ENCODE results near the gene GAS2L1.
"Not testable (repeated sequence)": the region's sequence is repeated elsewhere in the genome, so short reads cannot be mapped to it uniquely, and the experiment has no call there.

GAS2L1 gene

DNA sequence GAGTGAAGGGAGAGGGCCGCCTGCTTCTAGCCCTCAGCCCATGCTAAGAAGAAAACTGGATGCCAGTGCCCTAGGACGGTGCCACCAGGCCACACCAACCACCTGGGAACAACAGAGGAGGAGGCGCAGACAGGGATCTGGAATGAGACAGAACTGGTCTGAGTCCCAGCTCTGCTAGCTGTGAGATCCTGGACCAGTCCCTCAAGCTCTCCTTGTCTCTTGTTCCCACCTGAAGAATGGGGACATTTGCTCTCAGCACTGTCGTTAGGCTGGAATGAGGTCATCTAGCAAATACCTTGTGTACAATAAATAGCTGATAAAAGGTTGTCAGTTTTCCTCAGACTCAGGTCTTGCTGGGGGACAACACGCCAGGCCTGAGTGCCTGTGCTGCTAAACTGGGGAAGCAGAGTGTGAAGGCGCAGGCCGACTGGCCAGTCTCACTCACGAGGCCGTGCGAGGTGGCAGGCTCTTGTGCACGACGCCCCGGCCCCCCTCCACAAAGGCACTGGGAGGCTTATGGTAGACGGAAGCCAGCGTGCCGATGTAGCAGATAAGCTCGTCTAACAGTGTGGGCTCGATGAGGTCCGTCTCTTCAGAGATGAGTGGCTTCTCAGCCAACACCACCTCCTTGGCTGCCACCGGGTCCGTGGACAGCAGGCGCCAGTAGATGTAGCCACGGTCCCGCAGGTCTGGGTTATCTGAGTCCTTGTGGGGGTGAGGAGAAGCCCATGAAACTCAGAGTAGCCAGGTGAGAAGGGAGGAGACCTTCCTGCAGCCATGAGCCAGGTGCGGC, 34.8 kb downstream of the GAS2L1 start:
- DNase-seq (ENCODE audit: low read depth in 1 of 2, low spot score in 1 of 2): no peak

DNA sequence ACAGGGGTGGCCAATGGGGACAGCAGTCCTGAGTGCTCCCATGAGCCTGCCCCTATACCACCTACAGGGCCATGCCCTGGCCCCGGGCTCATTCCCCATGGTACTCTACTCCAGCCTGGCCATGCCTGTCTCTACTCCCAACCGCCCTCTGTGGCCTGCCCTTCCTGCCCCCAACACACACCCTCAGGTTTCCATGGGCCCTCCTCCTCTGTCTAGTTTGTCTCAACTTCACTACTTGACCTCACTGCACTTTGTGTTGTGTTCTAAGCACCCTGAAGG, 35.3 kb downstream of the GAS2L1 start:
- DNase-seq (ENCODE audit: low read depth in 1 of 2, low spot score in 1 of 2): no peak

DNA sequence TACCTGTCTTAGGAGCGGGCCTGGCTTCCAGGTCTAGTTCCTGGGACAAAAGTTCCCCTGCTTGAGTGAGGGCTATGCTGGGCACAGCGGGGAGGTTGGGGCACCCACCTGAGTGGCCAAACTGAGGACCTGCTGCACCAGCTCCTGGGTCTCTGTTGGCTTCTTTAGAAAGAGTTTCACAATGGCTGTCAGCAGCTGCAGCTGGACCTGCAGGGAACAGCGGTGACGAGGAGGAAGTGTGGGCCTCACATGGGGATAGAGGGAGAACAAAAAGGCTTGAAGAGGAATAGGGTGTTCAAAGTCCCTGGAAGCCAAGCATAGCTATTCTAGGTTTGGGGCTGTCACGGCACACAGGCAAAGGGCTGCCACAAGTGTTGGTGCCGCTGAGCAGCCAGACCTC, 35.7 kb downstream of the GAS2L1 start:
- no peak for DNase-seq (ENCODE audit: low read depth in 1 of 2, low spot score in 1 of 2)

DNA sequence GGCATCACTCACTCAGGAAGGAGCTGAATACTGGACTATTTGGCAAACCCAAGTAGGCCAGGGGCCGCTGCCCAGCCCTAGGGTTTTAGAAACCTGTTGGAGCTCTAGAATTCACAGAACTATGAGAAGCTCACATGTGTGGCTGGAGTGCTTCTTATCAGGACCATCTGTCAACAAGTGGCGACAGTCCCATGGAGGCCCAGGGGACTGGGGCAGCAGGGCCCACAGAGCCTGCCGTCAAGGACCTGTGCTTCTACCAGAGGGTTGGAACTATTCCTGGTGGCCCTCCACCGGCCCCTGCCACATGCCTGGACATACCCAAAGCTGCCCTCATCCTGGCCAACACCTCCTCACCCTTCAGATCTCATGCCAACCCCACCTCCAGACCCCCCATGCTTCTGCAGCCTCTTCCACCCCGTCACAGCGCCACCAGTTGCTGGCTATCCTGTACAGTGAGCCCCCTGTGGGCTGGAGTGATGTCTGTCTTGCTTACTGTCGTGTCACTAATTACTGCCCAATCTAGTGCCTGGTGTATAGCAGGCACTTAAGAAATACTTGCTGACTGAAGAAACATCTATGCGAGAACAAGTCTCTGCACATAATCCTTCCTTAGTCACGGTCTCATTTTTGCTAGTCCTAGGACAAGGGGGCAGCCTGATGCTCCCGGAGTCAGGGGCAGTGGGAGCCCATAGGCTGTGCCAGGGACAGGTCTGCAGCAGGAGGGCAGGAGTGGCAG, 36.3 kb downstream of the GAS2L1 start:
- DNase-seq (ENCODE audit: low read depth in 1 of 2, low spot score in 1 of 2): no peak

DNA sequence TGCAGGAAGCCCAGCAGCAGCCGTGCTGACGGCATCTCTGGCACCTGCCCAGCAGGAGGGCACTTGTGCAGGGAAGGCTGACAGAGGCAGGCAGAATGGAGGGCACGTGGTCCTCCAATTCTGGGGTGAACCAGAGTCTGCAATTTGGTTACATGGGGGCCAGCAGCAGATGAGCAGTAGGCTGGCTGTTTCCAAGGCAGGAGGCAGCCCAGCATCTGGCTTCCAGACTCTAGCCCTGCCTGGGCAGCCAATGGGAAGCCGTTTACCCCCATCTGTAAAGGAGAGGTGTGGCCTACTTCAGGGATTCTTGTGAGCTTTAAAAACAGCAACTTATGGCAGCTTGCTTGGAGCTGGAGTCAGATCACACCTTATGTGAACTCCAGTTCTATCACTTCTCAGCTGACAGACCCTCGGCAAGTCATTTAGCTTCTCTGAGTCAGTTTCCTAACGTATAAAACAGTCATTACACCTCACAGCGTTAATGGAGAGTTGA, 36.9 kb downstream of the GAS2L1 start:
- no peak for DNase-seq (ENCODE audit: low read depth in 1 of 2, low spot score in 1 of 2)

DNA sequence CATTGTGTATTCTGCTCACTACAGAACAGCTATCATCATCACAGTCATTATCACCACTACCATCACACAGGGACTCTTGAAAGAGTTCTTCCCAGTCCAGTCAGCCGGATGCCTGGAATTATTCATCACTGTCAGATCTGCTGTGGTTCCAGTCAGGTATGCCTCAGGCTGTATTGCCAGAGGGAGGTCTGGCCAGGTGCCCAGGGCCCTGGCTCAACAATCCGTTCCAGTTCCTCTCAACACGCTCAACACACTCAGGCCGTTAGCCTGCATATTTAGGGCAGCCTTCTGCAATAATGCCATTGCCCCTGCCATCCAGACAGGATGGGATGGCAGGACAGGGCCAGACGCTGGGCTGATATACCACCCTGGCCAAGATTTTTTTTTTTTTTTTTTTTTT, 37.7 kb downstream of the GAS2L1 start:
- DNase-seq (ENCODE audit: low read depth in 1 of 2, low spot score in 1 of 2): no peak

DNA sequence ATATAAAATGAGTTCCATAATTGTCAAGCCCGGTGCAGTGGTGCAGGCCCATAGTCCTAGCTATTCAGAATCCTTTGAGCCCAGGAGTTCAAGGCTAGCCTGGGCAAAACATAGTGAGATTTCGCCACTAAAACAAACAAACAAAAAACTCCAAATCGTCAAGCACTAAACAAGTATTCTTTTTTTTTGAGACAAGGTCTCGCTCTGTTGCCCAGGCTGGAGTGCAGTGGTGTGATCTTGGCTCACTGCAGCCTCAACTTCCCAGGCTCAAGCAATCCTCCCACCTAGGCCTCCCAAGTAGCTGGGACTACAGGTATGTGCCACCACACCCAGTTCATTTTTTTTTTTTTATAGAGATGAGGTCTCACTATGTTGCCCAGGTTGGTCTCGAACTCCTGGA, 38.4 kb downstream of the GAS2L1 start:
- not testable (repeated sequence) for DNase-seq (ENCODE audit: low read depth in 1 of 2, low spot score in 1 of 2)

DNA sequence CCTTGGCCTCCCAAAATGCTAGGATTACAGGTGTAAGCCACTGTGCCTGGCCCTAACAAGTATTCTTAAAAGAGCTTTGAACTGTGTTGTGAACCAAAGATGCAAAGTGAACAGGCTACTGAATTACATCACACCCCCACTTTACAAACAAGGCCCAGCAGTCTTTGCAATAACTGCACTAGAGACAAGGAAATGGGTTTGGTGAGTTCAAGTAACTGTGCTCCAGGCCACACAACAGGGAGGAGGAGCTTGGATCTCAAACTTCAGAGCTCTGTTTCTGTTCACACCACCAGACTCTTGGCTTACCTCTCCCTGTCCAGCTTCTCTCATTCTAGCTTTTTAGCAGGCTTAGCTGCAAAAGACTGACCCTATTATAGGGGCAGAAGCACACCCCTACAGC, 39.5 kb downstream of the GAS2L1 start:
- DNase-seq (ENCODE audit: low read depth in 1 of 2, low spot score in 1 of 2): no peak

DNA sequence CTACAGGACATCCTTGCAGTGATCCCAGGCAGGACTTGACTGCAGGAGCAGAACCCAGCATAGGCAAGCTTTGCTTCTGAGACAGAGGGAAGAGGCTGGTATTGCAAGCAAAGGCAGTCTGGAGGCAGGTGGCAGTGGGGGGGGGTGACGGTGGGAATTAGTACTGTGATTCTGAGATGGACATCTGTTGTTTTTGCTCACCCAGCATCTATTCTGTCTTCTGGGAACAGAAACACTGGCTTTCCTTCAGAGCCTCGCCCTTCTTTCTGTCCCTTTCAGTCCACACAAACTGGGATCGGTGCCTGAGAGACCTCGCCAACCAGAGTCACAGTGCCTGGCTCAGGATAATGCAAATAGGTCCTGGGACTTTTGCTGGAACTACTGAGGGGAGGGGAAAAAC, 40.2 kb downstream of the GAS2L1 start:
- DNase-seq (ENCODE audit: low read depth in 1 of 2, low spot score in 1 of 2): no peak

DNA sequence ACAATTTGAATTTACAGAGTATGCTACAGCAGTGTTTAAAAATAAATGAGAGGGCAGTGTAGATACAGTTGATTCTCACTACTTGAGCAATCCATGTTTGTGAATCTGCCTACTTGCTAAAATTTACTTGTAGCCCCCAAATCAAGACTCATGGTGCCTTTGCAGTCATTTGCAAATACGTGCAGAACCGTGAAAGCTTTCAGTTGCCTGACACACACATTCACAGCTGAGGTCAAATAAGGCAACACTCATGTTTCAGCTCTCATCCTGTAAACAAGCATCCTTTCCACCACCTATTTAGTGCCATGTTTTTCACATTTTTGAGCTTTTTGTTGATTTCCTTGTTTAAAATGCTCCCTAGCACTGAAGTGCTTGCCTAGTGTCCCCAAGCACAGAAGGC, 41.6 kb downstream of the GAS2L1 start:
- DNase-seq (ENCODE audit: low read depth in 1 of 2, low spot score in 1 of 2): no peak

DNA sequence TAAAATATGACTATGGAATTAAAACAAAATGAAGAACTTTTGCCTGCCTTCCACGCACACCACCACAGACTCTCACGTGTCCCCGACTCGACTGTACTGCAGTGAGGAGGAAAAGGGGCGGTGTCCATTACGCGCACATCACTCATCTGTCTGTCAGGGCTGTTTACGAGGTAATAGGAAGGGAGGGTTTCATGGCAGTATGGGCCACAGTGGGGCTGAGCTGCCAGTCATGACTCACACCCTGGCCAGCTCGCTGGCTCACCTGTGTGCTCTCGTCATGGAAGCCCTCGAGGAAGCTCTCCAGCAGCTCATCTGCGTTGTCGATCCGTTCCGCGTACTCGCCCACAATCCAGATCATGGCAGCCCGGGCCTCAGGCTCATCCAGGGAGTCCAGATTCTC, 42.5 kb downstream of the GAS2L1 start:
- DNase-seq (ENCODE audit: low read depth in 1 of 2, low spot score in 1 of 2): no peak

DNA sequence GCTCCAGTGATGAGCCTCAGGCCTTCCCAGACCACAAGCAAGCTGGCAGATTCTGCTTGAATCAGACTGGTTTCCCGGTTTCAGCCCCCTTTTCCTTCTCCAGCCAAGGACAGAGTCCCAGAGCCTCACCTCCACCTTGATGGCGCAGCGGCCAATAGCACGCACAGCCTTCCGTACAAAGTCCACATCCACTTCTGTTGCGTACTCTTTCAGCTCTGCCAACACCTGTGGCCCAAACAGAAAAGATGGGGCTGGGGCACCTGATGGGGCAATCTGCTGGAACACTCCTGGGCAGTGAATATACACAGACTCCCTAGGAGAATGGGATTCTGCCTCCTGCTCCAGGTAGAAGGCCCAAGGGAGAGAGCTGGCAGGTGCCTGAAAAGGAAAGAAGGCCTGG, 44.6 kb downstream of the GAS2L1 start:
- no peak for DNase-seq (ENCODE audit: low read depth in 1 of 2, low spot score in 1 of 2)

DNA sequence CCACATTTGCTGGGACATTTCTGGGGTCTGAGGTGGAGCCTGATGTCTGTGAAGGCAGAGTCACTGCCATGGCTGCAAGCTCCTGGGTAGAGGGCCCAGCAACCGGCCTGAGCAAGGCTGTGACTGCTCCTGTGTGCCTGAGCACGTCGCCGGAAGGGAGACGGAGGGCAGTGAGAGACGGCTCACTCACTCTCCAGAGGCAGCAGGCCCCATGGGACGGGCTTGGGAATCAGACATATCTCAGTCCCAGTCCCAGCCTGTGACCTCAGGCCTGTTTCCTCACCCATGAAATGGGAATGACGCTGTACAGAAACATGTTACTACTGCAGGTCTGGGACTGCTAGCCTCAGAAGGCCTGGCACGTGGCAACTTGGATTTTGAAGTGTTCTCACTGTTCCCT, 45.4 kb downstream of the GAS2L1 start:
- no peak for DNase-seq (ENCODE audit: low read depth in 1 of 2, low spot score in 1 of 2)

DNA sequence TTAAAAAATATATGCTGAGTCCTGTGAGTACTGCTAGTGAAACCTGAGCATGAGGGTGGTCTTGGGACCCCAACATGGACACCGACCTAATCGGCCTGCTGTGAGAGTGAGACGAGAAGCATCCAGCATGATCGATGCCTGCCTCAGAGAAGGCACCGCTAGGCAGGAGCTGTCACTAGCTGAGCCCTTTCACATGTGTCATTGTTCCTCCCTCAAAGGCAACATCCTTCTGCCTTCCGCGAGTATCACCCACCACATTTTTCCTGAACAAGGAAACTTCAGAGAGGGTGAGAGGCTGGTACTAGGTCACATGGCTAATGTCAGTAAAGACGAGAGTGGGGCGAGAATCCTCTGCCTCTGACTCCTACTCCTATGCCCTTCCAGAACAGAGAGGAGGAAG, 46.3 kb downstream of the GAS2L1 start:
- DNase-seq (ENCODE audit: low read depth in 1 of 2, low spot score in 1 of 2): no peak

DNA sequence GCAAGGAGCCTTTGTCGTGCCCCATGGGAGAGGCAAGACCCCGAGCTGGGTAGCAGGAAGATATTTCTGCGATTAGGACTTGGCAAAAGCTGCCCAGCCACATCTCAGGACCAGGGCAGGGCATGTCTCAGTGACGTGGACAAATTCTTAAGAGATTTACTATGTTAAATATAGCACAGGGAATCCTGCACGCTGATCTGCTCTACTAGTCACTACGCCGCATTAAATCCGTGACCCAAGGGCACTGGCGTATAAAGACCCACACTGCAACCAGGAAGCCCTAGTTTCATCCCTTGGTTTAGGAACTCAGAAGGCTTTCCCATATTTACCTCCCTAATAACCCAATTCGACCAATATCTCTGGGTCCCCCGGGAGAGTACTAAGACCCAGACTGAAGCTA, 46.8 kb downstream of the GAS2L1 start:
- no peak for DNase-seq (ENCODE audit: low read depth in 1 of 2, low spot score in 1 of 2)

DNA sequence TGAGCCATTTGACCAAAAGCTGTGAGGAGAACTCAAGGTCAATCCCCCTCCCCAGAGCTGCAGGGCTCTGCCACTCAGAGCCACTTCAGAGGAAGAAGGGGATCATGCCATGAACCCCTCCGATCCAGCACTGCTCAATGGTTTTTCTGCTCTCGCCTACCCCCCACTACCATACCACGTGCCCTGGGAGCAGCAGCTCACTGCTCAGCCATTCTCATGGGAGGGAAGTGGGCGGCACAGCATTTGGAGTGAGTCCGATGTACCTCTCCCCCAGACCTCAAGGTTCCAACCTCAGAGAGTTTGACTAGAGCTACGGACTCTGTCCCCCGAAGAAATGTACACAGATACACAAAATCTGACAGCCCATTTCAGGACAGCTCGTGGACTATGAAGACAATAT, 47.4 kb downstream of the GAS2L1 start:
- DNase-seq (ENCODE audit: low read depth in 1 of 2, low spot score in 1 of 2): no peak

DNA sequence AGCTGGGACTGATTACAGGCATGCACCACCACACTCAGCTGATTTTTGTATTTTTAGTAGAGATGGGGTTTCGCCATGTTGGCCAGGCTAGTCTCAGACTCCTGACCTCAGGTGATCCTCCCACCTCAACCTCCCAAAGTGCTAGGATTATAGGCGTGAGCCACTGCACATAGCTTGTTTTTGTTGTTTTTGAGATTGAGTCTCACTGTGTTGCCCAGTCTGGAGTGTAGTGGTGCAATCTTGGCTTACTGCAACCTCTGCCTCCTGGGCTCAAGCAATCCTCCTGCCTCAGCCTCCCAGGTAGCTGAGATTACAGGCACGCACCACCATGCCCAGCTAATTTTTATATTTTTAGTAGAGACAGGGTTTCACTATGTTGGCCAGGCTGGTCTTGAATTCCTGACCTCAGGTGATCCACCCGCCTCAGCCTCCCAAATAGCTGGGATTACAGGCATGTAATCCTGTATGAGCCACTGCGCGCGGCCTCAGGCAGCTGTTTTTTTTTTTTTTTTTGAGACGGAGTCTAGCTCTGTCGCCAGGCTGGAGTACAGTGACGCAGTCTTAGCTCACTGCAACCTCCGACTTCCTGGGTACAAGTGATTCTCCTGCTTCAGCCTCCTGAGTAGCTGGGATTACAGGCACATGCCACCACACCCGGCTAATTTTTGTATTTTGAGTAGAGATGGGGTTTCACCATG, 50.9 kb downstream of the GAS2L1 start:
- not testable (repeated sequence) for DNase-seq (ENCODE audit: low read depth in 1 of 2, low spot score in 1 of 2)

DNA sequence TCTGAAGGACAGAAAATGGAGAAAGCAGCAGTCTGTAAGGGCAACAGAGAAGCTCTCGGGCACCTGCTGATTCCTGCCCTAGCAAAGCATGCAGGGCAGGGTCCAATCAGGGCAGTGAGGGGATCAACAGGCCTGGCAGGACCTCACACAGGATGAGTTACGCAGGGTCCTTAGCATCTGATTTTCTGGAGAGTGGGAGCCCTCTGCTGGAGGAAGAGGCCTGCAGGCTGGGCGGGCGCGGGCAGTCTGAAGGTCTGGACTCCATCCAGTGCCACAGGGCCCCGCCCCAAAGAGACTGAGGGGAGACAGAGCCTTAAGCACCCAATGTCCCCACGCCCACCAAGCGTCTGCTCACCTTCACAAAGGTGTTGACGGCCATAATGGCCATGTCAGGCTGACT, 53.0 kb downstream of the GAS2L1 start:
- no peak for DNase-seq (ENCODE audit: low read depth in 1 of 2, low spot score in 1 of 2)
